HG02759 (cell line): ENCODE data around the gene LZTR1.
"Not testable (repeated sequence)": the region's sequence is repeated elsewhere in the genome, so short reads cannot be mapped to it uniquely, and the experiment has no call there.

Experiments used
- ATAC-seq: cut with Tn5 transposase; IDR thresholded peaks from one replicate; pipeline ENCODE4 v1.9.1; 2021; ENCODE audit warnings: mild to moderate bottlenecking, moderate library complexity; ENCODE audit not compliant: unreplicated experiment

The LZTR1 gene

DNA sequence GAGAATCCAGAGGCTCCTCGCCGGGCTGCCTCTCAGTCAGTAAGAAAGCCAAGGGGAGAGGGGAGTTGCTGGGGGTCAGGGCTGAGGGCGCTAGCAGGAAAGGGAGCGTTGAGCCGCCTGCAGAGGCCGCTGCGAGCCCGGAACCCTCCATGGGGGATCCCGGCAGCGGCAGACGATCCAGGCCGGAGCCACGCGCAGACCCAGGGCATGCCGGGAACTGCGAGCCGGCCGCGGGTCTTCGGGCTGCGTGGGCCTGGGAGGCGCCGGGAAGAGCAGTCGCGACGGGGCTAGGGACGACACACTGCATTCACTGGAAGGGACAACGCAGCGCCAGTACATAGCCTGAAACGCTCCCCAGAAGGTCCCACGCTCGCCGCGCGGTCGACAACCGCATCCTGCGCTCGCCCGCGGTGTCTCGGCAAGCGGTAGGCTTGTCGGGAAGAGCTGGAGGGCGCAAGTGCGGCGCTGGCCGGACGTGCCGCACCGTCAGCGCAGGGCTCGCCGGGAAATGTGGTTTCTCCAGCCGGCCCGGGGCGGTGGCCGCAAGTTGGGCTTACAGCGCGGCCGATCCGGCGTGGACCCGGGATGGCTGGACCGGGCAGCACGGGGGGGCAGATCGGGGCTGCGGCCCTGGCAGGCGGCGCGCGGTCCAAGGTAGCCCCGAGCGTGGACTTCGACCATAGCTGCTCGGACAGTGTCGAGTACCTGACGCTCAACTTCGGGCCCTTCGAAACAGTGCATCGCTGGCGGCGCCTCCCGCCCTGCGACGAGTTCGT is at the start of gene LZTR1:
LZTR1 (plus strand) TSS at position 511 of the 776 bp plus-strand sequence; CDS start at position 586, 75 bp downstream.
- peak; percentile 87 for ATAC-seq

DNA sequence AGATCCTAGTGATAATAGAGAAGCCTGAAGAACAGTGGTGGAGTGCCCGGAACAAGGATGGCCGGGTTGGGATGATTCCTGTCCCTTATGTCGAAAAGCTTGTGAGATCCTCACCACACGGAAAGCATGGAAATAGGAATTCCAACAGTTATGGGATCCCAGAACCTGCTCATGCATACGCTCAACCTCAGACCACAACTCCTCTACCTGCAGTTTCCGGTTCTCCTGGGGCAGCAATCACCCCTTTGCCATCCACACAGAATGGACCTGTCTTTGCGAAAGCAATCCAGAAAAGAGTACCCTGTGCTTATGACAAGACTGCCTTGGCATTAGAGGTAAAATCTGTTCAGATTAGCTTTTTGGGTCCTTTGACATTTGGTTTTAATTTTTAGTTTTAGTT is 48.2 kb upstream of the LZTR1 start:
- no peak for ATAC-seq

- not testable (repeated sequence) for ATAC-seq
Measured at GRCh38 chr22:20935049-20935448, 47.0 kb upstream of the LZTR1 start.

DNA sequence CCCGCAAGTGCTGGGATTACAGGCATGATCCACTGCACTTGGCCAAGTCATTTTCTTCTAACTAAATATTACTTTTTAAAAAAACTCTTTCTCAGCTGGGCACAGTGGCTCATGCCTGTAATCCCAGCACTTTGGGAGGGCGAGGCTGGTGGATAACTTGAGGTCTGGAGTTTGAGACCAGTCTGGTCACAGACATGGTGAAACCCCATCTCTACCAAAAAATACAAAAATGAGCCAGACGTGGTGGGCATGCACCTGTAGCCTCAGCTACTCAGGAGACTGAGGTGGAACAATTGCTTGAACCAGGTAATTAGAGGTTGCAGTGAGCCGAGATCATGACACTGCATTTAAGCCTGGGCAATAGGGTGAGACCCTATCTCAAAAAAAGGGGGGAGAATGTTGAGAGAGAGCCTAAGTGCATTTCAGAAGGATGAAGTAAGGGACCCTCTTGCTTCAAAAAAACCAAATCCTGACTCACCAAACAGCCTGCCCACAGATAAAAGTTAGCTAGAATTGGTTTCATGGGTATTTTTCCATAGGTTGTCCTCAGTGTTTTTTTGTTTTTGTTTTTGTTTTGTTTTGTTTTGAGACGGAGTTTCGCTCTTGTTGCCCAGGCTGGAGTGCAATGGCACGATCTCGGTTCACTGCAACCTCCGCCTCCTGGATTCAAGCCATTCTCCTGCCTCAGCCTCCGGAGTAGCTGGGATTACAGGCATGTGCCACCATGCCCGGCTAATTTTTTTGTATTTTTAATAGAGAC is 46.1 kb upstream of the LZTR1 start:
- not testable (repeated sequence) for ATAC-seq

- no peak for ATAC-seq
Measured at GRCh38 chr22:20937031-20937793, 44.9 kb upstream of the LZTR1 start.

DNA sequence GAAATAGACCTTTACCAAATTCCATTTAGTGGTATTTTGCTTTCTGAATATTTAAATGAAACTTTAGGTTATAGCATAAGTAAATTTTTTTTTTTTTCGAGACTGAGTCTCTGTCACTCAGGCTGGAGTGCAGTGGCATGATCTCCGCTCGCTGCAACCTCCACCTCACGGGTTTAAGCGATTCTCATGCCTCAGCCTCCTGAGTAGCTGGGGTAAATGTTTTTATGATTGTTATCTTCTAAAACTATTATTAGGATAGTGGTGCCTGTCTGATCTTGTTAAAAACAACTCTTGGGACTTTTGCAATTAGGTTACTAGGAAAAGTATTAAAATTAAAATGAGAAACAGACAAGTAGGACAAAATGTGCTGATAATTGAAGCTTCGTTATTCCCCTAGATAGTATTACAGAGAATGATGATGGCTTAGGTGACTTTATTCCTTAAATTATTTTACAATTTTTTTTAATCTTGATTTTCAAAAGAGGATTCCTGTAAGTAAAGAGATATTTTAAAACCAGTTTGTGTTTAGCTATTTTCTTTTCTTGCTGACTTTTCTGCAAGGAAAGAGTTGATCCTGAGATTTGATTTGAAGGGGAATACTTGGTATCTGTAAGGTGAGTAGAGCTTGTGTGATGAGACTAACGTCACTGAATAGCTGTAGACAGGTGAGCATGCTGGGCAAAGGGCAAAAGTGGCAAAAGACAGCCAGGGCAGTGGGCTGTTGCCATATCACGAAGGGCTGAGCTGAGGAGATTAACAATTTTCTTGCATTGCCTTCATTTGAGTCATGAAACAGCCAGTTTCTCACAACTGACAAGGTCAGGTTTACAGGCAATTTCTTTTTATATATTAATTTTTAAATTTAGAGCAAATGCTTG is 44.1 kb upstream of the LZTR1 start:
- ATAC-seq = no peak

GRCh38 chr22:20939457-20940185 is 42.5 kb upstream of the LZTR1 start:
- not testable (repeated sequence) for ATAC-seq

DNA sequence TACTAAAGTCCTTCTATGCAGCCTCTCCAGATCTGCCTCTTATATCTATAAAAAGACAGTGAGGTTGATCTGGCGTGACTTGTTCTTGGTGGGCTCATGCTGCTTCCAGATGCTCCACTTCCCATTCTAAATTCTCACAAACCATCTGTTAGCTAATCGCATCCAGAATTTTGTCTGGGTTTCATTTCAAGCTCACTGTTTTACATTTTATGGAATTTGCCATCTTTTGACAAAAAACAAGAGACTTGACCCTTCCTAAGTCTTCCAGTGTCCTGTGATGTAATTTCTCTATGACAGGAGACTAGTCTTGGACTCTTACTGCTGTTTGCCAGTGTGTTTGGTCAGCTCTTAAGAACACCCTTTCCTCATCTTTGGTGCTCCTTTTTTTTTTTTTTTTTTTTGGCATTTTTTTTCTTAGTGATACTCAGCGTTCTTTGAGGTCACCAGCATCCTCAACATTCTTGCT is 41.9 kb upstream of the LZTR1 start:
- no peak for ATAC-seq

GRCh38 chr22:20940904-20941385 is 41.2 kb upstream of the LZTR1 start:
- ATAC-seq = no peak

- ATAC-seq = not testable (repeated sequence)
Measured at GRCh38 chr22:20942203-20942902, 39.7 kb upstream of the LZTR1 start.

GRCh38 chr22:20943104-20943933 is 38.8 kb upstream of the LZTR1 start:
- no peak for ATAC-seq

GRCh38 chr22:20944042-20944441 is 38.1 kb upstream of the LZTR1 start:
- ATAC-seq = no peak

DNA sequence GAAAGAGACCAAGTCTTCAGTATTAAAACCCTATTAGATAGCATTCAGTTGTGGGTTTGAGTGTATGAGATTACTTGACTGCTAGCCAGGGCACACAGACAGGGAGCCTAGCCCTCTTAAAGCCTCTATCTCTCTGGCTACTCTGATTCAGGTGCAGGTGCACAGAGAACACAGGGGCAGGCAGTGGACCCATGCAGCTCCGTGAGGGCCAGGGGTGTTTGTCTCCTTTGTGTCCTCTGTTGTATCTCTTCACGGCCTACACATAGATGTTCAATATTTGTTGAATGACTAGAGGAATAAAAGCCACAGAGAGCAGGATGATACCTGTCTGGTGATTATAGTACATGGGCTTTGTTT is 36.5 kb upstream of the LZTR1 start:
- ATAC-seq = no peak

DNA sequence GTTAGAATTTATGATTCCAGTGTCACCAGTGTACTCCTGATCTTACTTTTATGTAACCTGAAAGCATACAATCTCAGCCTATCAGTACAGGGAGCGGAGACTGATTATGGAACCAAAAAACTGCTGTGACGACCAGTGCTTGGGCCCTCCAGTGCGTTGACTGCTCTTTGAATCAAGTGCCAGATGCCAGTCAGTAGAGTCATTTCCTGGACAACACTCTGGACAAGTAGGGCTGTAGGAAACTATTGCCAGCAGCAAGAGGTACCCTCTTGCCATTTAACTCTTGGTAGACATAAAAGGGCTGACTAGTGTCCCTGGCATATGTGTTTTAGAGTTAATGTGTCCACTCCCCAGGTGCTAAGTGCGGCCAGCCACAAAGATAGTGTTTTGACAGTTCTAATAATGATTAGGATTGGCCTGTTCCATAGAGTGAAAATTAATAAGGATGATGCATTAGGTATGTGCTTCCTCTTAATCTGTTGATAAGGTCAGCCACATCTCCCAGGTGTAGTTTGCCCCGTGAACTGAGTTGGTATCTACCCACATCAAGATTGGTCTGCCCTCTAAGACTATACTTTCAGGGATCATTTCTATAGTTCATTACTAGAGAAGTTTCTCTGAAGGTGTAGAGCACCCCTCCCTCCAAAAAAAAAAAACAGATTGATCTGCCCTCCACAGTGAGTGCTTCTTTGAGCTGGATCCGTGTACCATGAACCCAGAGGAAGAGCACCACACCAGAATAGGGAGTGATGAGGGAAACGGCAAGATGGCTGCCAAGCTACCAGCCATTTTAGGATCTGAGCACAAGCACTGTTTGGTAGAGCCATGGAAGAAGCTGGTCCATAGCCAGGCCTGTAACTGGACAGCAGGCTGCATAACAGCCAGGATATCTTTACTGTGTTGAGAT is 35.8 kb upstream of the LZTR1 start:
- ATAC-seq = no peak

GRCh38 chr22:20946991-20947390 is 35.1 kb upstream of the LZTR1 start:
- no peak for ATAC-seq

DNA sequence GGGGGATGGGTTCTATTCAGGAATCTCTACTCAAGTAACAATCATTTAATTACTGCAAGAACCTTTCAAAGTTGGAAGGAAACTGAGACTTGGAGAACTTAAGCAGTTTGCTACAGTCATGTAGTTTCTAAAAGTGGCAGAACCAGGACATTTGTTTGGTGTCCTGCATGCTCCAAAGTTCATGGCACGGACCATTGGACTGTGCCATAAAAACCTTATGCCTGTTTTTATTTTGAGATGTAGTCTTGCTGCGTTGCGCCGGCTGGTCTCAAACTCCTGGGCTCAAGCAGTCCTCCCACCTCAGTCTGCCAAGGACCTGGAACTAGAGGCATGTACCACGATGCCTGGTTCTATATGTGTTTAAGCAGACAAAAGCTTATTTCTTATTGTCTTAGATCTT is 33.6 kb upstream of the LZTR1 start:
- no peak for ATAC-seq

DNA sequence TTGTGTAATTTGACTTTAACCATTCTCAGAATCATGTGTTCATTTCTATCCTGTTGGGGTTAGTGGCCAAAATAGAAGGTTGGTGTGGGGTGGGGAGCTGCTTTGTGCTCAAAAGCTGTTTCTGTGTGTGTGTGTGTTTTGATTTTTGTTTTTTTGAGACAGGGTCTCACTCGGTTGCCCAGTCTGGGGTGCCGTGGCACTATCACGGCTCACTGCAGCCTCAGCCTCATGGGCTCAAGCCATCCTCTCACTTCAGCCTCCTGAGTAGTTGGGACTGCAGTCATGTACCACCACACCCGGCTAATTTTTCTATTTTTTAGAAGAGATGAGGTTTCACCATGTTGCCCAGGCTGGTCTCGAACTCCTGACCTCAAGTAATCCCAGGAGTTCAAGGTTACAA is 33.1 kb upstream of the LZTR1 start:
- no peak for ATAC-seq
